ENCODE data around the gene ATP13A3.

DNA sequence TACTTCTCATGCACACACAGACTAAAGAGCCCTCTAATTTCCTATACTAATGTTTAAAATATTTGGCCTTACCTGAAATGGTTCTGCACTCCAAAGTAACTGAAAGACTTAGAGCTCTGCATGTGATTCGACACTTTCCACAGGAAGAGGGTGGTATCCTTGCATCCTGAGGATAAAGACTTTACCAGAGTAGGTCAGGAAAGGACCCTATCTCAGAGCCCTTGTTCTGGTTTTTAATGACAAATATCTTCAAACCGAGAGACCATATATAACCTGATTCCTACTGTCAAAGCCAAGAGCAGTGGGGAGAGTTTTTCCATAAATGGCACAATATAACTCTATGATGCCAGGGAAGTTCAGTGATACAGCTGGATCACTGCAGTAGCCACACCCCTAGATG, 87.6 kb downstream of the ATP13A3 start, which contains the start of gene GP5:
- TF ChIP-seq CTCF (IDR thresholded peaks at IDR 0.05; ENCODE audit: low read depth, low read length) (no peak), POLR2A (IDR thresholded peaks at IDR 0.05; ENCODE audit: extremely low read depth, insufficient read length) (no peak), MYC (IDR thresholded peaks at IDR 0.05; ENCODE audit: low read depth, low read length) (no peak), MAX (IDR thresholded peaks at IDR 0.05; ENCODE audit: low read depth, low read length) (no peak)
